Activated naive CD8-positive, alpha-beta T cell treated with anti-CD3 and anti-CD28 coated beads, Interleukin-2, amount 50 U/mL, for 24 hours (primary cell): ENCODE measurements around the gene TCEAL1.
"Not testable (repeated sequence)": the region's sequence is repeated elsewhere in the genome, so short reads cannot be mapped to it uniquely, and the experiment has no call there.

Experiments
- ATAC-seq: fragments of 150-1000 bp; cut with Tn5 transposase; one replicate; pipeline ENCODE4 v1.10.0; 2021
- DNase-seq: peaks from one replicate; pipeline ENCODE4 v3.0.0; 2021
- H3K27ac Mint-ChIP-seq: one replicate; pipeline ENCODE4 v1.8.0; 2021; ENCODE audit warnings: mild to moderate bottlenecking, mixed read lengths
- H3K27me3 Mint-ChIP-seq: one replicate; pipeline ENCODE4 v1.8.0; 2021; ENCODE audit warnings: mixed read lengths
- H3K36me3 Mint-ChIP-seq: one replicate; pipeline ENCODE4 v1.8.0; 2021; ENCODE audit warnings: low read depth, mixed read lengths
- H3K4me1 Mint-ChIP-seq: one replicate; pipeline ENCODE4 v1.8.0; 2021; ENCODE audit warnings: mixed read lengths
- H3K4me3 Mint-ChIP-seq: one replicate; pipeline ENCODE4 v1.8.0; 2021; ENCODE audit warnings: mild to moderate bottlenecking, moderate library complexity, mixed read lengths
- H3K9me3 Mint-ChIP-seq: one replicate; pipeline ENCODE4 v1.8.0; 2021; ENCODE audit warnings: mixed read lengths

TCEAL1 gene, protein sequence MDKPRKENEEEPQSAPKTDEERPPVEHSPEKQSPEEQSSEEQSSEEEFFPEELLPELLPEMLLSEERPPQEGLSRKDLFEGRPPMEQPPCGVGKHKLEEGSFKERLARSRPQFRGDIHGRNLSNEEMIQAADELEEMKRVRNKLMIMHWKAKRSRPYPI

GRCh38 chrX:103628386-103629317, at the start of gene TCEAL1:
TCEAL1 (plus strand) TSS chrX:103628975; CDS start chrX:103629917, 942 bp downstream.
- Mint-ChIP-seq H3K4me1 (peaks cover 16% of the 10 kb centered on the region), H3K27ac (peak within 1 kb of the TSS; percentile 84), H3K27me3 (no peaks in the 10 kb centered on the region), H3K9me3 (no peaks in the 10 kb centered on the region), H3K4me3 (peak within 1 kb of the TSS; percentile 87), H3K36me3 (peaks cover 2% of the 10 kb centered on the region)
- peak; percentile 83 for ATAC-seq
- DNase-seq = peak; percentile 43

GRCh38 chrX:103584596-103584995, 44.2 kb upstream of the TCEAL1 start:
- ATAC-seq = no peak
- Mint-ChIP-seq H3K4me1 (peaks cover 10% of the 10 kb centered on the region), H3K27me3 (no peaks in the 10 kb centered on the region), H3K27ac (no peak overlapping the region), H3K36me3 (no peaks in the 10 kb centered on the region), H3K4me3 (peak overlapping the region; percentile 82), H3K9me3 (no peaks in the 10 kb centered on the region)
- no peak for DNase-seq

- Mint-ChIP-seq H3K4me1 (peaks cover 10% of the 10 kb centered on the region), H3K4me3 (peak within 1 kb of the TSS; percentile 82), H3K36me3 (no peaks in the 10 kb centered on the region), H3K27me3 (no peaks in the 10 kb centered on the region), H3K9me3 (no peaks in the 10 kb centered on the region), H3K27ac (peak within 1 kb of the TSS; percentile 75)
- DNase-seq = peak; percentile 49
- ATAC-seq = peak; percentile 87
Observed at GRCh38 chrX:103585411-103586313, 43.1 kb upstream of the TCEAL1 start, which contains the start of gene TCEAL4. TCEAL4 (plus strand) TSS chrX:103585515; CDS start chrX:103586676, 1,161 bp downstream.

GRCh38 chrX:103586314-103586646, 42.5 kb upstream of the TCEAL1 start:
- Mint-ChIP-seq H3K36me3 (no peaks in the 10 kb centered on the region), H3K27me3 (no peaks in the 10 kb centered on the region), H3K4me1 (peaks cover 10% of the 10 kb centered on the region), H3K4me3 (peak overlapping the region; percentile 82), H3K27ac (peak overlapping the region; percentile 75), H3K9me3 (no peaks in the 10 kb centered on the region)
- ATAC-seq (peak; percentile 46), DNase-seq (no peak)

DNA sequence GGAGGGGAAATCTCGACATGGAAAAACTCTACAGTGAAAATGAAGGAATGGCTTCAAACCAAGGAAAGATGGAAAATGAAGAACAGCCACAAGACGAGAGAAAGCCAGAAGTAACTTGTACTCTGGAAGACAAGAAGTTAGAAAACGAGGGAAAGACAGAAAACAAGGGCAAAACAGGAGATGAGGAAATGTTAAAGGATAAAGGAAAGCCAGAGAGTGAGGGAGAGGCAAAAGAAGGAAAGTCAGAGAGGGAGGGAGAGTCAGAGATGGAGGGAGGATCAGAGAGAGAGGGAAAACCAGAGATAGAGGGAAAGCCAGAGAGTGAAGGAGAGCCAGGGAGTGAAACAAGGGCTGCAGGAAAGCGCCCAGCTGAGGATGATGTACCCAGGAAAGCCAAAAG, 42.1 kb upstream of the TCEAL1 start:
- no peaks in the 10 kb centered on the region for H3K27me3 Mint-ChIP-seq
- DNase-seq (no peak), ATAC-seq (no peak)
- H3K27ac Mint-ChIP-seq = no peak overlapping the region
- H3K36me3 Mint-ChIP-seq = no peaks in the 10 kb centered on the region
- peak overlapping the region; percentile 23 for H3K4me3 Mint-ChIP-seq
- peaks cover 10% of the 10 kb centered on the region for H3K4me1 Mint-ChIP-seq
- no peaks in the 10 kb centered on the region for H3K9me3 Mint-ChIP-seq

GRCh38 chrX:103592295-103592694, 36.5 kb upstream of the TCEAL1 start:
- not testable (repeated sequence) for H3K4me1 Mint-ChIP-seq, DNase-seq, H3K4me3 Mint-ChIP-seq, H3K36me3 Mint-ChIP-seq, ATAC-seq, H3K9me3 Mint-ChIP-seq, H3K27me3 Mint-ChIP-seq, H3K27ac Mint-ChIP-seq

DNA sequence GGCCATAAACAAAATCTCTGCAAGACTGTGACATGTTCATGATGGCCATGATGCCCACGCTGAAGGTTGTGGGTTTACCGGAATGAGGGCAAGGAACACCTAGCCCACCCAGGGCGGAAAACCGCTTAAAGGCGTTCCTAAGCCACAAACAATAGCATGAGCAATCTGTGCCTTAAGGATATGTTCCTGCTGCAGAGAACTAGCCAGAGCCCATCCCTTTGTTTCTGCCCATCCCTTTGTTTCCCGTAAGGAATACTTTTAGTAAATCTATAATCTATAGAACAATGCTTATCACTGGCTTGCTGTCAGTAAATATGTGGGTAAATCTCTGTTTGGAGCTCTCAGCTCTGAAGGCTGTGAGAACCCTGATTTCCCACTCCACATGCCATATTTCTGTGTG, 33.6 kb upstream of the TCEAL1 start:
- not testable (repeated sequence) for H3K9me3 Mint-ChIP-seq, H3K4me3 Mint-ChIP-seq, H3K27me3 Mint-ChIP-seq, H3K4me1 Mint-ChIP-seq, DNase-seq, ATAC-seq, H3K27ac Mint-ChIP-seq, H3K36me3 Mint-ChIP-seq

GRCh38 chrX:103607364-103608305, 21.1 kb upstream of the TCEAL1 start, which contains the start of gene TCEAL3:
TCEAL3 (plus strand) TSS chrX:103607963; CDS start chrX:103609065, 1,102 bp downstream.
- Mint-ChIP-seq H3K4me3 (peak within 1 kb of the TSS; percentile 76), H3K27me3 (peaks cover 5% of the 10 kb centered on the region), H3K27ac (peak within 1 kb of the TSS; percentile 42), H3K4me1 (peaks cover 5% of the 10 kb centered on the region), H3K36me3 (peaks cover 2% of the 10 kb centered on the region), H3K9me3 (no peaks in the 10 kb centered on the region)
- ATAC-seq = peak; percentile 73
- peak; percentile 26 for DNase-seq

- peaks cover 2% of the 10 kb centered on the region for H3K36me3 Mint-ChIP-seq
- DNase-seq (peak; percentile 4), ATAC-seq (no peak)
- peaks cover 5% of the 10 kb centered on the region for H3K4me1 Mint-ChIP-seq
- peak overlapping the region; percentile 76 for H3K4me3 Mint-ChIP-seq
- peaks cover 5% of the 10 kb centered on the region for H3K27me3 Mint-ChIP-seq
- peak overlapping the region; percentile 42 for H3K27ac Mint-ChIP-seq
- H3K9me3 Mint-ChIP-seq = no peaks in the 10 kb centered on the region
Observed at GRCh38 chrX:103608306-103608963, 20.3 kb upstream of the TCEAL1 start.

- H3K36me3 Mint-ChIP-seq = peaks cover 2% of the 10 kb centered on the region
- H3K9me3 Mint-ChIP-seq = no peaks in the 10 kb centered on the region
- H3K4me1 Mint-ChIP-seq = peaks cover 5% of the 10 kb centered on the region
- peaks cover 5% of the 10 kb centered on the region for H3K27me3 Mint-ChIP-seq
- DNase-seq (no peak), ATAC-seq (no peak)
- no peak overlapping the region for H3K27ac Mint-ChIP-seq
- H3K4me3 Mint-ChIP-seq = no peak overlapping the region
Observed at GRCh38 chrX:103610282-103610681, 18.5 kb upstream of the TCEAL1 start.

DNA sequence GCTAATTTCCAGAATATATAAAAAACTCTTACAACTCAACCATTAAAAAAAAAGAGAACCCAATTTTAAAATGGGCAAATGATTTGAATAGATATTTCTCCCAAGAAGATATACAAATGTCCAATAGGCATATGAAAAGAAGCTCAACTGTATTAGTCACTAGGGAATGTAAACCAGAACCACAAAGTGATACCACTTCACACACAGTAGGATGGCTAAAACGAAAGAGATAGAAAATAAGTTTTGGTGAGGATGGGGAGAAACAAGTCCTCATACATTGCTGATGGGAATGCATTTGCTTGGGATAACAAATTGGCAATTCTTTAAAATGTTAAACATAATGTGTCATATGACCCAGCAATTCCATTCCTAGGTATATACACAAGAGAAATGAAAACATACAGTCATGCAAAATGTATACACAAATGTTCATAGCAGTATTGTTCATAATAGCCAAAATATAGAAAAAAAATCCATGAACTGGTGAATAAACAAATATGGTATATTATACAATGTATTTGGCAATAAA, 15.3 kb upstream of the TCEAL1 start:
- Mint-ChIP-seq H3K9me3 (no peaks in the 10 kb centered on the region), H3K27ac (no peak overlapping the region), H3K4me3 (no peak overlapping the region), H3K4me1 (no peaks in the 10 kb centered on the region), H3K27me3 (no peaks in the 10 kb centered on the region), H3K36me3 (peaks cover 2% of the 10 kb centered on the region)
- ATAC-seq (no peak), DNase-seq (no peak)

GRCh38 chrX:103614999-103615398, 13.8 kb upstream of the TCEAL1 start:
- Mint-ChIP-seq H3K27me3 (no peaks in the 10 kb centered on the region), H3K4me1 (no peaks in the 10 kb centered on the region), H3K4me3 (no peak overlapping the region), H3K9me3 (no peaks in the 10 kb centered on the region), H3K27ac (no peak overlapping the region), H3K36me3 (peaks cover 2% of the 10 kb centered on the region)
- DNase-seq (no peak), ATAC-seq (no peak)
